HG02840 (cell line): ENCODE data around the gene CDCA3.
"Not testable (repeated sequence)": the region's sequence is repeated elsewhere in the genome, so short reads cannot be mapped to it uniquely, and the experiment has no call there.

Experiments
- ATAC-seq: cut with Tn5 transposase; IDR thresholded peaks from one replicate; pipeline ENCODE4 v1.9.1; 2021; ENCODE audit warnings: mild to moderate bottlenecking, moderate library complexity, moderate number of reproducible peaks; ENCODE audit not compliant: unreplicated experiment, low FRiP score

Gene CDCA3

DNA sequence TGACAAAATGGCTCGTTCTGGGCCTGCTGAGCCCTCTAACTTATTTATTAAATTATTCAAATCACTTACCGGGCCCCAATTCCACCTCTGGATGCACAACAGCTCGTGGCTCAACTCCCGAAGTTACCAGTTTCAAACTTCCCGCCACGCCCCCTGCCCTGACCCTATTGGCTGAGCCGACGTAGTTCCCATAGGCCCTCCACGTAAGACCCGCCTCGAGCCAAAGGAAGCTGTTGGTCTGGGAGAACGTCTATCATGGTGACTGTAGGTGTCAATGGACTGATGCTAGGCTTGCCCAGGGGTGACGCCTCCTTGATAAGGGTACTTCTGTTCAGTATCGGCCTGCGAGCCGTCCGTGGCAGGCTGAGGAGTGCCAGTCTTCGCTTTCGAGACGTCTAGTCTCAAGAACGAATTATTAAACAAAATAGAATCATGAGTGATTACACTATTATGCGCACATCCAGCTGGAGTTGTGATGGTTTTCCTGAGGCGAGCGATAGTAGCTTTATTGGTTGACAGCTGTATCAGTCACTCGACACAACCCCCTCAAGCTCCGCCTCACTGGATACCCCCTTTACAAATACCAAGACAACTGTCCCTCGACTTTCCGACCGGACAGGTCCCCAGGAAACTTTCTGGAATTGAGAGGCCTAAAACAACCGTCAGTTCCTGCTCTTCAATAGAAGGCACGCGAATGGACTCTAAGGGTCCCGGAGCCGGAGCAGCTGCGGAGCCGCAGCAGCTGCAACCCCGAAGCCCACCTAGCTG lies at the start of gene CDCA3:
TSS of gene CDCA3 (minus strand) at position 134 of the 768 bp plus-strand sequence. CDS start 334 bp downstream, outside the sequence.
- peak; percentile 46 for ATAC-seq

DNA sequence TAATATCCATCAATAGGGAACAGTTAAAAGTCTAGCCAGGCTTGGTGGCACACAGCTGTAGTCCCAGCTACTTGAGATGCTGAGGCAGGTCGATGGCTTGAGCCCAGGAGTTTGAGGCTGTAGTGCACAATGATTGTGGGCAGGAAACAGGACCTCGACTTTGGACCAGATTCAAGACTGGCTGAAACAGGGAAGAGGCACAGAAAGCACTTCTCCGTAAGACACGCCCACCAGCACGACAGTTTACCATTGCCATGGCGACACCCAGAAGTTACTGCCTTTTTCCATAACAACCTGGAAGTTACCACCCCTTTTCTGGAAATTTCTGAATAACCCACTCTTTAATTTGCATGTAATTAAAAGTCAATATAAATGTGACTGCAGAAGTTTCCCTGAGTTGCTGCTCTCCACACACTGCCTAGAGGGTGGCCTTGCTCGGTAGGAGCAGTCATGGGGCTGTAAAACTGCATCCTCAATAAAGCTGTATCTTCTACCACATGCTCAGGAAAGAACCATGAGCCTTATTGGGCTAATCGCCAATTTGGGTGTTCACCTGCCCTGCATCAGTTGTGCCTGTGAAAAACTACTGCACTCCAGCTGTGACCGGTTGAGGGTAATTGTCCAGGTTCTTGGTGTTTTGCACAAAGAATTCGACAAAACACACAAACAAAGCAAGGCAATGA lies 48.9 kb upstream of the CDCA3 start:
- no peak for ATAC-seq

DNA sequence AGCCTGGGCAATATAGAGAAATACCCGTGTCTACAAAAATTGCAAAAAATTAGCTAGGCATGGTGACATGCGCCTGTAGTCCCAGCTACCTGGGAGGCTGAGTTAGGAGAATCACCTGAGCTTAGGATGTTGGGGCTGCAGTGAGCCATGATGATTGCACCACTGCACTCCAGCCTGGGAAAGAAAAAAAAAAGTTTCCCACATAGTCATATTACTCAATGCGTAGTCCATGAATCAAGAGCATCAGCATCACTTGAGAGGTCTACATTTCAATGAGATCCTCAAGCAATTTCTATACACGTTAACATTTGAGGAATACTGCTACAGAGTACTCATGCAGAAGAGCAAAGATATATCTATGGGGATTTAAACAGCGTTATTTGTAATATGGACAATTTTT lies 48.3 kb upstream of the CDCA3 start:
- ATAC-seq, result no peak

DNA sequence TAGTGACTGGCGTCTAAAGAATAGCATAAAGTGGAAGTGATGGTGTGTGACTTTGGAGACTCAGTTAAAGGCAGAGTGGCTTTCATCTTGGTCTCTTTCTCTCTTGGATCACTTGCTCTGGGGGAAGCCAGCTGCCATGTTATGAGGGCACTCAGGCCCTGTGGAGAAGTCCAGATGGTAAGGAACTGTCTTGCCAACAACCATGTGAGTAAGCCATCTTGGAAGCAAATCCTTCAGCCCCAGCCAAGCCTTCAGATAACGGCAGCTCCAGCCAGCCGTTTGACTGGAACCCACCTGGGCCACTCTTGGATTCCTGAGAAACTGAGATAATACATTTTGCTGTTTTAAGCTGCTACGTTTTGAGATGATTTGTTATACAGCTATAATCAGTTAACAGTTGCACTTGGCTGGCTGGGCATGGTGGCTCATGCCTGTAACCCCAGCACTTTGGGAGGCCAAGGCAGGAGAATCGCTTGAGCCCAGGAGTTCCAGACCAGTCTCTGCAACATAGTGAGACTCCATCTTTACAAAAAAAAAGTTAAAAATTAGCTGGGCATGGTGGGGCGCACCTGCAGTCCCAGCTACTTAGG lies 45.9 kb upstream of the CDCA3 start:
- ATAC-seq, result no peak

DNA sequence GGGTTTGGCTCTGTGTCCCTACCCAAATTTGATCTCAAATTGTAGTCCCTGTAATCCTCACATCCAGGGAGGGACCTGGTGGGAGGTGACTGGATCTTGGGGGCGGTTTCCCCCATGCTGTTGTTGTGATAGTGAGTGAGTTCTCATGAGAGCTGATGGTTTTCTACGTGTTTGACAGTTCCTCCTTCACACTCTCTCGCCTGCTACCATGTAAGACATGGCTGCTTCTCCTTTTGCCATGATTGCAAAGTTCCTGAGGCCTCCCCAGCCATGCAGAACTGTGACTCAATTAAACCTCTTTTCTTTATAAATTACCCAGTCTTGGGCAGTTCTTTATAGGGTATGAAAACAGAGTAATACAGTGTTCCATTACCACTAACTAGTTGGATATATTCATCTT lies 43.2 kb upstream of the CDCA3 start:
- no peak for ATAC-seq

DNA sequence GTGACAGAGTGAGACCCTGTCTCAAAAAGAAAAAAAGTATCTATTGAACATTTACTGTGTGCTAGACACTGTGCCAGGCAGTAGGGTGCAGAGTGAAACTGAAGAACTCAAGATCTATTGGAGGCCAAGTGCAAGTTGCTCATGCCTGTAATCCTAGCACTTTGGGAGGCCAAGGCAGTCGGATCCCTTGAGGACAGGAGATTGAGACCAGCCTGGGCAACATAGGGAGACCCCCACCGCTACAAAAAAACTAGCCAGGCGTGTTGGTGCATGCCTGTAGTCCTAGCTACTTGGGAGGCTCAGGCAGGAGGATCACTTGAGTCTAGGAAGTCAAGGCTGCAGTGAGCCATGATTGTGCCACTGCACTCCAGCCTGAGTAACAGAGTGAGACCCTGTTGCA lies 41.6 kb upstream of the CDCA3 start:
- ATAC-seq, result not testable (repeated sequence)

DNA sequence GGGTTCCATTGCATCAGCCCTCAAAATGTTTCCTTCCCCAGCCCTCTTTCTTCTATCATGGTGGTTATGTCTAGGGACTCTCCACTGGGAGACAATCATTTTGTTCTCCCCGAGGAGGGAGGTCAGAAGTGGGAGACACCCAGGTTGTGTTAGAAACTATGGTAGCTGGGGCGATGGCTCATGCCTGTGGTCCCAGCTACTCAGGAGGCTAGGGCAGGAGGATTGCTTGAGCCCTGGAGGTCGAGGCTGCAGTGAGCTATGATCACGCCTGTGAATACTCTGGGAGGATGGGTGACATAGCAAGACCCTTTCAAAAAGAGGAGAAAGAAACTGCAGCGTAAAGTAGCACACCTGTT lies 40.5 kb upstream of the CDCA3 start:
- ATAC-seq, result no peak

DNA sequence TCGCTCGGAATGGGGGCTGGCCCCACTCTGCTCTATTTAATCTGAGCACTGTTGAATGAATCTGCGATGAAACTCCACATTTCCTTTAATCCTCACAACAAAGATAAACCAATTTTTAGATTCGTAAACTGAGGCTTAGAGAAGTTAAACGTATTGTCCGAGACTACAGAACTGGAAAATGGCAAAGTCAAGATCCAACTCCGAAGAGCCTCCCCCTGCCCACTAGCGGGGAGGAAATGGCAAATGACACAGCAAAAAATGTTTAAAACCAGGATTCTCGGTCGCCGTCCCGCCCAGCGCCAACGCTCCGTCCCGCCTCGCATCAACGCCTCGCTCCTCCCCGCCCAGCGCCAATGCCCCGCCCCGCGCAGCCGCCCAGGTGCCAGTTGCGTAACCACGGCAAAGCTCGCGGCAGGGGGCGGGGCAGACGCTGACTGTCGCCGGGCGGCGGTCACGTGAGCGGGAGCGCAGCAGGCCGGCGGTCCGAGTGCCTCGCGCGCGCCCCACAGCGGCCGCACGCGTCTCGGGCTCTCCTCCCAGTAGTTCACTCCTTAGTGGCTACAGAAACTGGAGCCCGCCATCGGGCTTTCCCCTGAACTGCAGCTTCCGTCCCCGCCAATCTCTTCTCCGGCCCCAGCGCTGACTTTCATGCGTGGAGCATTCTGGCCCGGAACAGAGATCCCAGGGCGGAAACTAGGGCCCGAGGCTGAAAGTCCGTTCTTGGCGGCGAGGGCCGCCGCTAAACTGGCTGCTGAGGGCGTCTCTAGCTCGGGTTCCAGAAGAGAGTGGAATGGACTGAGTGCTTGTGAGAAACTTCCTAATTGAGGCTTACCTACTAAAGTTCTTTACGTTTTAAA lies 39.9 kb upstream of the CDCA3 start:
- peak; percentile 93 for ATAC-seq

DNA sequence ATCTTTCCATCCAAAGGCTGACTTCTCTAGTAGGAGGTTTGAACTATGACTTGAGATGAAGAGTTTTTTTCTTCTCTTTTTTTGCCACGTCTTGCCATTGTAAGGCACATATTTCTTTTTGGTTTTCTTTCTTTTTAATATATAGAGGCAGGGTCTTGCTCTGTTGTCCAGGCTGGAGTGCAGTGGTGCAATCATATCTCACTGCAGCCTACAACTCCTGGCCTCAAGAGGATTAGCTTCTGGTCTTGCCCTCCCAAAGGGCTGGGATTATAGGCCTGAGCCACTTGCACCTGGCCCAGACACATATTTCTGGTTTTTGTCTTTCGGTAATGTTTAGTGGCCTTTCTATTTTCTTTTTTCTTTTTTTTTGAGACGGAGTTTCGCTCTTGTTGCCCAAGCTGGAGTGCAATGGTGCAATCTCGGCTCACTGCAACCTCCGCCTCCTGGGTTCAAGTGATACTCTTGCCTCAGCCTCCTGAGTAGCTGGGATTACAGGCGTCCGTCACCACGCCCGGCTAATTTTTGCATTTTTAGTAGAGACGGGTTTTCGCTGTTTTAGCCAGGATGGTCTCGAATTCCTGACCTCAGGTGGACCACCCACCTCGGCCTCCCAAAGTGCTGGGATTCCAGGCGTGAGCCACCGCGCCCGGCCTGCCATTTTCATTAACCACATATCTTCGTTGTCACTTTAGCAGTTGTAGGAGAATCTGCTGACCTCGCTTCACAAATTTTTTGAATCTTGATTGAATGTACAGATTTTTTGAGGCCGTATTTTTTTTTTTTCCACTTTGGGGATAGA lies 38.9 kb upstream of the CDCA3 start:
- ATAC-seq, result not testable (repeated sequence)

DNA sequence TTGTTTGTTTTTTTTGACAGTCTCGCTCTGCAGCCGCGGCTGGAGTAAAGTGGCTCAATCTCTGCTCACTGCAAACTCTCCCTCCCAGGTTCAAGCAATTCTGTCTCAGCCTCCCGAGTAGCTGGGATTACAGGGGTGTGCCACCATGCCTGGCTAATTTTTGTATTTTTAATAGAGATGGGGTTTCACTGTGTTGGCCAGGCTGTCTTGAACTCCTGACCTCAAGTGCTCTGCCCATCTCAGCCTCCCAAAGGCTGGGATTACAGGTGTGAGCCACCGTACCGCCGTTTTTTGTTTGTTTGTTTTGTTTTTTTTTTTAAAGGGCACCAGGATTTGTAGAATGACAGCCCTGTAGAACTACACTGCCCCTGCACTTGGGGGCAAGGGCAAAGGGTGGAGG lies 37.7 kb upstream of the CDCA3 start:
- not testable (repeated sequence) for ATAC-seq

DNA sequence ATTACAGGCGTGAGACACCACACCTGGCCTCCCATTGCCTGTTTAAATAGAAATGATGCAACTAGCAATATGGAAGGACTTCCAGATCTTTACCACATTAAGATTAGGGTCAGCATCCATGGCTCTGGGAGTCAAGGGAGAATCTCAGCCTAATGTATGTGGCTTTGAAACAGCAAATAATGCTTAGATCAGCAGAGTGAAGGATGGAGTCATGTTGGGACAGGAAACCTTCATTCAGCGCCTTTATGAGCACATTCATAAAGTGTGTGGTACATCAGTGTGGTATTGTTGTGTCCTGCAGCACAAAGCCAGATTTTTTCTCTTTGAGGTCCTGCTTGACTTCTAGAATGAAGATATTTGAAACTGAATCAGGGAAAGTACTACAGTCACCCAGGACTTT lies 37.3 kb upstream of the CDCA3 start:
- ATAC-seq, result no peak

DNA sequence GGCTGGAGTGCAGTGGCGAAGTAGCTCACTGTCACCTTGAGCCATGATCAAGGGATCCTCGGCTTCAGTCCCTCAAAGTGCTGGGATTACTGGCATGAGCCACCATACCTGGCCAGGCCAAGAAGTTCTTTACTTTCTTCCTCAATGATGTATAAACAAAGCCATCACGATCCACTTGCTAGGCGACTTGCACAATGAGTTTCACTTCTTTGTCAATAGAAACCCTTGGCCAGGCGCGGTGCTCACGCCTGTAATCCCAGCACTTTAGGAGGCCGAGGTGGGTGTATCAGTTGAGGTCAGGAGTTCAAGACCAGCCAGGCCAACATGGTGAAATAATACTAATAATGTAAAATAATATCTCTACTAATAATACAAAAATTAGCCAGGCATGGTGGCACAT lies 36.4 kb upstream of the CDCA3 start:
- no peak for ATAC-seq

DNA sequence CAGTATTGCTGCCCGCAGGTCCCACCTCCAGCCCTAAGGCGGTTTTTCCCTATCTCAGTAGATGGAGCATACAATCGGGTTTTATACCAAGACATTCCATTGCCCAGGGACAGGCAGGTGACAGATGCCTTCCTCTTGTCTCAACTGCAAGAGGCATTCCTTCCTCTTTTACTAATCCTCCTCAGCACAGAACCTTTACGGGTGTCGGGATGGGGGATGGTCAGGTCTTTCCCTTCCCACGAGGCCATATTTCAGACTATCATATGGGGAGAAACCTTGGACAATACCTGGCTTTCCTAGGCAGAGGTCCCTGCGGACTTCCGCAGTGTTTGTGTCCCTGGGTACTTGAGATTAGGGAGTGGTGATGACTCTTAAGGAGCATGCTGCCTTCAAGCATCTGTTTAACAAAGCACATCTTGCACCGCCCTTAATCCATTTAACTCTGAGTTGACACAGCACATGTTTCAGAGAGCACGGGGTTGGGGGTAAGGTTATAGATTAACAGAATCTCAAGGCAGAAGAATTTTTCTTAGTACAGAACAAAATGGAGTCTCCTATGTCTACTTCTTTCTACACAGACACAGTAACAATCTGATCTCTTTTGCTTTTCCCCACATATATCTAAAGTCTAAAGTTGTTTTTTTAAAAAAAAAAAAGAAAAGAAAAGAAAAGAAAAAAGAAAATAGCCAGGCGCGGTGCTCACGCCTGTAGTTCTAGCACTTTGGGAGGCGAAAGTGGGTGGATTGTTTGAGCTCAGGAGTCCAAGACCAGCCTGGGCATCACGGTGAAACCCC lies 35.3 kb upstream of the CDCA3 start:
- not testable (repeated sequence) for ATAC-seq

DNA sequence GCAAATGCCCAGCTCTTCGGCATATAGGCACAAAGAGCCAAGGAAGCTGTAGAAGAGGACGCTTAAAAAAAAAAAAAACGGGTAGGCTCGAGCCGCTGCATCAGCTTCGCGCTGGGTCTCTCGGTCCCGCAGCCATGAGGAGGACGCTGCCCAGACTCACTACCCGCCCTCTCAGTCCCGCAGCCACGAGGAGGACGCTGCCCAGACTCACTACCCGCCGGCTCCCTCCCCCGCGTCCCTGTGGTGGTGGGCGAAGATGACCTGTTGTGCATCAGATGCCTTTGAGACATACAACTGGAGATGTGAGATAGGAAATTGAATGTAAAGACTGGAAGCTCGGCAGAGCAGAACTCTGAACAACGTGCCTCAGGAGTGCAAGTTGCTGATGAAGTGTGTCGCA lies 33.5 kb upstream of the CDCA3 start:
- ATAC-seq, result no peak

DNA sequence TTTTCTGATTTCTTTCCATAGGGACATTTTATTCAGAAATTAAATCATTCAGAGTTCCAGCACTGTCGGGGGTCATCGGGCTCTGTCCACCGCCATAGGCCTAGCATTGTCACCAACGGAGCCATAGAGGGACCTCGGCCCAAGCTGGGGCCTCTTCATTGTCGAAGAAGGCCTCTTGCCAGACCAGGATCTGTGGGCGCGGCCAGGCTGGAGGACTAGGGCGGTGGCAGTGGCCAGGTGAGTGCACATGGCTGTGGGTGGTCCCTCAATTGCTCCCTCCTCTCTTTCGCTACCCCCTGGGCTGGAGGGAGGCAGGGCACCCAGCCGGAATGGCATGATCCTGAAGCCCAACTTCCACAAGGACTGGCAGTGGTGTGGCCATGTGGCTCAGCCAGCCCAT lies 32.6 kb upstream of the CDCA3 start:
- ATAC-seq, result no peak

DNA sequence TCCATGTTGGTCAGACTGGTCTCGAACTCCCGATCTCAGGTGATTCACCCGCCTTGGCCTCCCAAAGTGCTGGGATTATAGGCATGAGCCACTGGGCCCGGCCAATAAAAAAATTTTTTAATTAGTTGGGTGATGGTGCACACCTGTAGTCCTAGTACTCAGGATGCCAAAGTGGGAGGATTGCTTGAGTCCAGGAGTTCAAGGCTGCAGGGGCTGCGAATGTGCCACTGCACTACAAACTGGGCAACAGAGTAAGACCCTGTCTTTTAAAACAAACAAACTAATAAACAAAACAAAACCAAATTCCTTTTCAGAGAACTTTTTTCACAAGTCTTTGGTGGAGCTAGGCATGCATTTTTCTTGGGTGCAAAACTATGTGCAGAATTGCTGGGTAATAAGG lies 32.2 kb upstream of the CDCA3 start:
- ATAC-seq, result no peak

DNA sequence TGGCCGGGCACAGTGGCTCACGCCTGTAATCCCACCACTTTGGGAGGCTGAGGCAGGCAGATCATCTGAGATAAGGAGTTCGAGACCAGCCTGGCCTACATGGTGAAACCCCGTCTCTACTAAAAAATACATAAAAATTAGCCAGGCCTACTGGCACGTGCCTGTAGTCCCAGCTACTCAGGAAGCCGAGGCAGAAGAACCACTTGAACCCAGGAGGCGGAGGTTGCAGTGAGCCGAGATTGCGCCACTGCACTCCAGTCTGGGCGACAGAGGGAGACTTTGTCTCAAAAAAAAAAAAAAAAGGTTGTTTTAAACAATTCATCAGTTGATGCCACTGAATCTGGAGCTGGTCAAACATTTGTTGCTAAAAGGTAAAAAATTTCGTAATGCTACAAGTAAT lies 28.7 kb upstream of the CDCA3 start:
- not testable (repeated sequence) for ATAC-seq

DNA sequence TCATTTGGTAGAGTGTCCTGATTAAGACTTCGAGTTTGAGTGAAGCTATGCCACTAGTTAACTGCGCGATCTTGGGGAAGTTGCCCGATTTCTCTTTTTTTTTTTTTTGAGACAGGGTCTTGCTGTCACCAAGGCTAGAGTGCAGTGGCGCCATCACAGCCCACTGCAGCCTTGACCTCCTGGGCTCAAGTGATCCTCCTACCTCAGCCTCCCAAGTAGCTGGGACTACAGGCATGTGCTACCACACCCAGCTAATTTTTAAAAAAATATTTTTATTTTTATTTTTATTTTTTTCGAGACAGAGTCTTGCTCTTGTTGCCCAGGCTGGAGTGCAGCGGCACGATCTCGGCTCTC lies 22.9 kb upstream of the CDCA3 start:
- ATAC-seq, result not testable (repeated sequence)
